GM19372 (cell line): ENCODE data around the gene ADGRV1.

ENCODE experiments used
- ATAC-seq: cut with Tn5 transposase; IDR thresholded peaks from one replicate; pipeline ENCODE4 v1.9.1; 2021; ENCODE audit warnings: mild to moderate bottlenecking, low read depth, moderate library complexity; ENCODE audit not compliant: unreplicated experiment

Gene ADGRV1

GRCh38 chr5:91211997-91212713 is 653.6 kb downstream of the ADGRV1 start:
- ATAC-seq: no peak

- no peak for ATAC-seq
Observed at GRCh38 chr5:91212714-91213092, 654.1 kb downstream of the ADGRV1 start.
